Hippocampal formation (tissue), 2 donors: Measurements from ENCODE around the gene ADAD2.

Experiments used
- DNase-seq, 2 donors: peaks; one replicate each; lab custom pipeline; 2025; lab: John Stamatoyannopoulos, UW

The ADAD2 gene

DNA sequence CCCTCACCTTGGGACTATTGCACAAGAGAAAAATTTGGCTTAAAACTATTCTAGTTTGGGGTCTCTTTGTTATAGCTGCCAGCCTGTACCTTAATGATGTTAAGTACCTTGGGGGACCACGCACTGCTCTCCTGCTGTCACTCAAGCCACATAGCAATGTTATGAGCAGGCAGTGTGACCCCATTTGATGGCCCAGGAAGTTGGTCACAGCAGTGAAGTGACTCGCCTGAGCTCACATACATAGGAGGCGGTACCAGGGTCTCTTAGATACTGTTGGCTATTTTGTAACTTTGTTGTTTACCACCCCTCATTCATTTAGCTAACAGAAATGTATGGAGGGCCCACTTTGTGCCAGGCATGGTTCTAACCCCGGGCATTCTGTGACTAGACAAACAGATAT is 32.5 kb downstream of the ADAD2 start:
- DNase-seq = no peak

- DNase-seq = no peak
These were observed 33.6 kb downstream of the ADAD2 start for GRCh38 chr16:84224554-84224953.

DNA sequence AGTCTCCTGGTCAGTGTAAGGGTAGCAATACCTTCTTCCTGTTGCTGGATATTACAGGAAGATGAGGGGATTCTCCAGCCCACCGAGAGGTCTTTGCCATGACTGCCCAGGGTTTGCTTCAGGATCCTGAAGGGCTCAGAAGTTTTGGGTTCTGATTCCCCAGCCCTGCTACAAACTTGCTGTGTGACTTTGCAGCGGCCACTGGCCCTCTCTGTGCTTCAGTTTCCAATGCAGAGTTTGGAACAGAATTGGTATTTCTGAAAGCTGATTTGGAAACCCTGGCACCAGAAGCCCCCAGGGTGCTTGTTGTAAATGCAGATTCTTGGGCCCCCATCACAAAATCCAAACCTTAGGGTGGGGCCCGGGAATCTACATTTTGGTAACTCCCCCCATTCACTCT is 34.2 kb downstream of the ADAD2 start:
- no peak for DNase-seq

- no peak for DNase-seq
These were observed 34.6 kb downstream of the ADAD2 start for GRCh38 chr16:84225571-84225970.

DNA sequence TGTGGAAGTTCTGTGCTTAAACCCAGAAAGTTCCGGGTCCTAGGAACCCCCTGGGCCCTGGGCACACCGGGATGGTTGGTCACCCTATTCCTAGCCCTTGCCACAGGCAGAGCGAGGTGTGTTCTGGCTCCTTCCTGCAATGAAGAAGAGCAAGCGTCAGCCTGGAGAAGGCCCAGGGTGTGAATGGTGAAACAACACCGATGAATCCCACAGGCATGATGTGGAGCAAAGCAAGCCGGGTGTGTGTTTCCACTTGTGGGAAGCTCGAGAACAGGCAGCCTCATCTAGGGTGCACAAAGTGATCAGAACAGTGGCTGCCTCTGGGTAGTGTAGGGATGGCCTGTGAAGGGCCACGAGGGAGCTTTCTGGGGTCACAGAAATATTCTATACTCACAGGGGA is 35.1 kb downstream of the ADAD2 start:
- no peak for DNase-seq

DNA sequence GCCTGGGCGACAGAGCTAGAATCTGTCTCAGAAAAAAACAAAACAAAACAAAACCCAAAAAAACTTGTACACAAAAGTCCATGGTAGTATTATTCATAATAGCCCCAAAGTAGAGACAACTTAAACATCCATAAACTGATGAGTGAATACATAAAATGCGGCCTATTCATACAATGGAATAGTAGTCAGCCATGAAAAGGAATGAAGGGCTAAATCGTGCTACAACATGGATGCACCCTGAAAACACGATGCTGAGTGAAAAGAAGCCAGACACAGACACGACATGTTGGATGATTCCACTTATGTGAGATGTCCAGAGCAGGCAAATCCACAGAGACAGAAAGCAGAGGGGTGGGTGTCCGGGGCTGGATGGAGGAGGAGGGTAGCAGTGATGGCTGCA is 36.6 kb downstream of the ADAD2 start:
- no peak for DNase-seq

DNA sequence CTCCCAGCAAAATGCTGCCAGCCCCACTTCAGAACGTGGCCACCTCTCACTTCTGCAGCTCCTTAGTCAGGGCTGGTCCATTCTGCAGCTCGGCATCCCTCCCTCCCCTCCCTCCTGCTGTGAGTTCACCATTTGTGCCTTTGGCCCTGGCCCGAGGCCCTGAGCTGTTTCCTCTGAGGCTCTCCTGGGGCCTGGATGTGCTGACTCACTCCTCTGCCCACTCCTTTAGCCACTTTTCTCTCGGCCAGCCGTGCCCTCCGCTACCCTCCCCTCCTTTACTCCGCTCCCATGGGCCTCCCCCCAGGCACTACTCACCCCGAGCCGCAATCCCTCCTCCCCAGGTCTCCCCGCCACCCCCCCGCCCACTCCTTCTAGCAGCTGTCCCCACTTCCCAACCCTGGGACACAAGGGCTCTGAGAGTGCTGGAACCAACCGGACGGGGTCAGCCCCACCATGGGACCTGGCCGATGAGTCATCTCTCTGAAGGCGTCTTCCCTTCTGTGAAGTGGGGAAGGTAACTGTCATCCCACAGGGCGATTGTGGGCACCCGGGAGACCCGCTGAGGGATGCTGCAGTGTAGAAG is 37.4 kb downstream of the ADAD2 start:
- no peak for DNase-seq

DNA sequence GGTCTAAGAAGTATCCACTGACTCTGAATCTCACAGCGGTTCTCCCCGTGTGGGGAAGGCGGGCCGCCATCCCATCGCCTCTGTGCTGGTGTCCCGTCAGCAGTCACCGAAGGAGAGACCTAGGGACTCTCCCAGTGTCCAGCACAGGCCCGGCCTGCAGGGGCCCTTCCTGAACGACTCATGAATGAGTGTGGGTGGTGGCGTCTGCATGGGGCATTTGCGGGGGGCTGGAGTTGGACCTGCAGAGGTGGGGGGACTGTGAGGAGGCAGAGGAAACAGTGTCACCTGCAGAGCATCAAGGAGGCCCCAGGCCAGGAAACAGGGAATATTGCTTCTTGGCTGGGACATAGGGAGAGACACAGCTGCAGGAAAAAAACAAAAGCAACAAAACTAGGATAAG is 38.5 kb downstream of the ADAD2 start:
- no peak for DNase-seq

GRCh38 chr16:84232060-84232459 is 41.1 kb downstream of the ADAD2 start:
- DNase-seq = no peak

DNA sequence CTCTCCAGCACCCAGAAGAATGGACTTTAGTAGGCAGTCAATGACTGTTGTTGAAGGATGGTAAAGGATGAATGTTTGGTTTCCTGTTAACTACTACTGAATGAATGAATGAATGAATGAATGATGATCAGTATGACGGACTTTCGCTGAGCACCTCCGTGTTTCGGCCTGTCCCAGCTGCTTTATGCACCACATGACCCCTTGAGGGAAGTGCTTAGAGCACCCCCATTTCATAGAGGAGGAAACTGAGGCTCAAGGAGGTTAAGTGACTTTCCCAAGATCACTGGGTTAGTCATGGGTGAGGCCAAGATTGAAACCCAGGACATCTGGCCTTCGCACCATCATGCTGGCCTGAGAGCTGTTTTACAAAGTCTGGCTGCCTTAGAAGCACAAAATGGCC is 42.0 kb downstream of the ADAD2 start:
- no peak for DNase-seq

GRCh38 chr16:84233748-84234147 is 42.8 kb downstream of the ADAD2 start:
- no peak for DNase-seq

GRCh38 chr16:84234321-84235241 is 43.6 kb downstream of the ADAD2 start:
- no peak for DNase-seq

GRCh38 chr16:84236671-84237070 is 45.7 kb downstream of the ADAD2 start:
- DNase-seq = no peak

DNA sequence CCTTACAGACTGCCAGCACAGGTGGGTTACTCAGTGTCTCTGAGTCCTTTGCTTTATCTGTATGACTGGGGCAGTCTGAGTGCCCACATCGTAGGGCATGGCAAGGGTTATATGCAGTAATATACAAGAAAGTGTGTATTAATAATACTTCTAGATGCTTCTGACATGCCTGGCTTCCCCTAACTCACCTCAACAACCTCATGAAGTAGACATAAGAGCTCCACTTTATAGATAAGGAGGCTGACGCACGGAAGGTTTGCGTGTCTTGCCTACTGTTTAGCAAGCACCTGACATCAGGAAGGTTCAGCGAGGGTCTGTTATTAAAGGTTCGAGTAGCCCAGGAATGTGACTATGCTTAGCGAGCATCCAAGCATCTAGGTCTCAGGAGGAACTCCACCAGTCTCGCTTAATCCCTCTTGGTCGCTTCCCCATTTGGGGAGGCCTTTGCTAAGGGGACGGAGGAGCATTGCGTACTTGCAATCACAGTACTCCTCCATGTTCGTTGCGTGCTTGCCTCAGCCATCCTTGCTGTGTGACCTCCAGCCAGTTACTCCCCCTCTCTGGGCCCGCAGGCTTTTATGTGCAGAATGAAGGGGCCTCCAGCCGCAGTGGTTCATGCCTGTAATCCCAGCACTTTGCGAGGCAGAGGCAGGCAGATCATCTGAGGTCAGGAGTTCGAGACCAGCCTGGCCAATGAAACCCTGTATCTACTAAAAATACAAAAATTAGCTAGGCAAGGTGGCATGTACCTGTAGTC is 47.2 kb downstream of the ADAD2 start:
- DNase-seq = no peak

GRCh38 chr16:84239141-84239769 is 48.3 kb downstream of the ADAD2 start:
- no peak for DNase-seq

GRCh38 chr16:84239909-84240308 is 49.0 kb downstream of the ADAD2 start, which contains the start of gene KCNG4:
Gene KCNG4, minus strand, starts transcription at chr16:84240012. Its CDS starts 2,527 bp downstream, at chr16:84237485.
- DNase-seq = no peak

- no peak for DNase-seq
These were observed 49.5 kb downstream of the ADAD2 start for GRCh38 chr16:84240455-84240854.

DNA sequence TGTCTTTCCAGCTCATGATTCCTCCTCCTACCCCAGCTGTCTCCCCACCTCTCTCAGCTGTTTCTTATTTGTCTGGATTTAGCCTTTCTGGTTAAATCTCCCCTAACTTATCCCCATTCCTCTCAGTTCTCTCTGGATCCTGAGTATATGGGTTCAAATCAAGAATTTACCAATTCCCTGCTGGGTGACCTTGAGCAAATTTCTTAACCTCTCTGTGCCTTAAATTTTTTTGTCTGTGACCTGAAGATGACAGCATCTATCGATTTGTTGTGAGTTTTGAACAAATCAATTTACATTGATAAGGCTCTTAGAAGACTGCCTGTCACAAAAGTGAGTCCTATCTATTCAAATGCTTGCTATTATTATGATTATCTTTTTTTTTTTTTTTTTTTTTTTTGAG is 50.8 kb downstream of the ADAD2 start:
- no peak for DNase-seq

GRCh38 chr16:84242839-84243238 is 51.9 kb downstream of the ADAD2 start:
- no peak for DNase-seq

DNA sequence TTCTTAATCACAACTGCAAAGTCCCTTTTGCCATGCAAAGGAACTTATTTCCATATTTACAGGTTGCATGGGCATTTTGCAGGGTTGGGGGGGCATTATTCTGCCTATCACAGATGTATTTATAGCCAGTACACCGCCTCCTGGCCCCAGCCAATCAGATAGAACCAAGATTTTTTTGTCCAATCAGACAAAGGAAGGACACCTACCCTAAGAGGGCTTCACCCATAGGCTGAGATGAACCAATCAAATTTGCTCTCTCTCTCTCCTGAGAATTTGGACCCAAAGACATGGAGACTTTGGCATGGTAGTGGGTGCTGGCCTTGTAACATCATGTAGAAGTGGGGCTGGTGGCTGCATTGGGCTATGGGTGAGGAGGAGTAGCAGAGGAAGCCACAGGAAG is 52.8 kb downstream of the ADAD2 start:
- no peak for DNase-seq

GRCh38 chr16:84244728-84245127 is 53.8 kb downstream of the ADAD2 start:
- no peak for DNase-seq

DNA sequence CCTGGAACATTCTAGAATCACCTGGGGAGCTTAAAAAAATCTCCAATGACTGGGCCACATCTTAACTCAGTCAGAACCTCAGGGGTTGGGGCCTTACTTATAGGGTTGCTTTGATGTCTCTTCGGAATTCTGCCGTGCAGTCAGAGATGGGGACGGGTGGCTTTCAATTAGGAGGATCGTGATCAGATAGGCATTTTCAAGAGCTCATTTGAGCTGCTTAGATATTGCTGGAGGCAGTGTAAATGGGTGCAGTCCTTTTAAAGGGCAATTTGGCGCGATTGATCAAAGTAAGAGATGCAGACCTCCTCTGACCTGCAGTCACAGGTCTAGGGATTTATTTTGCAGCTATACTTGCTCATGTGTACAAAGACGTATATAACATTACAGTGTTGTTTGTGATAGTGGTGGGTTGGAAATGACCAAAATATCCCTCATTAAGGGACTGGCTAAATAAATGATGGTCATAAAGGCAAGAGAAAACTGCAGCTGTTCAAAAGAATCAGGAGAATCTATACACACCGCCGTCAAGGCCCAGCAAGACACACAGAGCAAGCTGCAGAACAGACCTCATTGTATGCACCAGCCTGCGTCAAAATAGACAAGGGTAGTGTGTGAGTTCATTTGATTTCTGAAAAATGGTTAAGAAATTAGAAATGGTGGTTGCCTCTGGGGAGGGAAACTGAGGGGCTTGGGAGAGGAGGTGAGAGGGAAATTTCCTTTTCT is 55.2 kb downstream of the ADAD2 start:
- no peak for DNase-seq
